HG03565 (cell line): ENCODE measurements around the gene SLC16A1.
"Not testable (repeated sequence)": the region's sequence is repeated elsewhere in the genome, so short reads cannot be mapped to it uniquely, and the experiment has no call there.

ENCODE experiments used
- ATAC-seq: cut with Tn5 transposase; IDR thresholded peaks from one replicate; pipeline ENCODE4 v1.9.1; 2021; ENCODE audit warnings: mild to moderate bottlenecking, moderate library complexity; ENCODE audit not compliant: unreplicated experiment

SLC16A1 gene

DNA sequence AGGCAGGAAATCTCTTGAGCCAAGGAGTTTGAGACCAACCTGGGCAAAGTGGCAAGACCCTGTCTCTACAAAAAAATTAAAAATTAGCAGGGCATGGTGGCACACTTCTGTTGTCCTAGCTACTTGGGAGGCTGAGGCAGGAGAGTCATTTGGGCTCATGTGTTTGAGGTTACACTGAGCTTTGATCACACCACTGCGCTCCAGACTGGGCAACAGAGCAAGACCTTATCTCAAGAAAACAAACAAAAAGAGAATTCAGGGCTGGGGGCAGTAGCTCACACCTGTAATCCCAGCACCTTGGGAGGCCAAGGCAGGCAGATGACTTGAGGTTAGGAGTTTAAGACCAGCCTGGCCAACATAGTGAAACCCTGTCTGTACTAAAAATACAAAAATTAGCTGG is 17.8 kb upstream of the SLC16A1 start:
- no peak for ATAC-seq

DNA sequence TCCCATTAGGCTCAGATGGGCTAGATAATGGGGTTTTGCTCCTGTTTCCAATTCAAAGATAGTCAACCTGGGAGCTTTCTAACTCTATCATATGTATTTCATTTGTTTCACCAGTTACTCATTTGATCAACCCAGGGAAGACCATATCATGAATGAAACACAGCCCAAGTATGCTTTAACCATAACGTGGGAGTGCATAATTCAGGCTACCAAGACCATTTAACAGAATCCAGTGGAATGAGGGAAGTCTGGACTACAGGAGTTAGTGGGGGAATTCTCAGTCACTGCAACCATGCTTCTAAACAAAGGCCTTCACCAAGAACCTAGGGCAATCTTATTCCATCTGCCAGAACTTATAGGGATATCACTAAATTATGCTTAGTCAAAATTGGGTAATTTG is 15.0 kb upstream of the SLC16A1 start:
- ATAC-seq = no peak

DNA sequence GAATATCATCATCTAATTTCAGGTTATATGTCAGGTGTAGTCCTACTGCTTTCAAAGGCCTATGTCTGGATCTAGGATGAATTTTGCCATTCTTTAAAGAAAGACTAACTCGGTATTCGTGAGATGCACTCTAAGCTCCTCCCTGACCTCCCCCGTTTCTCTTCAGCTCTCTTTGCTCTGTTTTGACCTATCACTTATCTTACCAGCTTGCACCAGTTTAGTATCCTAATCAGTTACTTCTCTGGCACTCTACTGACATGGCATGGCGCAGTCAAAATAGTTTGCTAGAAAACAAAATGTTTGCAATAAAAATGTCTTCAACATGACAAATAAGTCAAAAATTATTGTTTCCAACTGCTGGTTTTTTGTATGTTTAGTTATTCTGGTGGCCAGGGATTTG is 8.4 kb upstream of the SLC16A1 start:
- ATAC-seq = no peak

DNA sequence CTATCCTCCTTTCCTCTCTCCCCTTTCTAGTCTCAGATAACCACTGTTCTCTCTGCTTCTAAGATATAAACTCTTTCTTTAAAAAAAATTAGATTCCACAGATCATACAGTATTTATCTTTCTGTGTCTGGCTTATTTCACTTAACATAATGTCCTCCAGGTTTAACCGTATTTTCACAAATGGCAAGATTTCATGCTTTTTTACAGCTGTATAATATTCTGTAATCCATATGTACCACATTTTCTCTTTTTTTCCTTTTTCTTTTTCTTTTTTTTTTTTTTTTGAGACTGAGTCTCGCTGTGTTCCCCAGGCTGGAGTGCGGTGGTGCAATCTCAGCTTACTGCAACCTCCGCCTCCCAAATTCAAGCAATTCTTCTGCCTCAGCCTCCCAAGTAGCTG is 5.1 kb upstream of the SLC16A1 start:
- no peak for ATAC-seq

DNA sequence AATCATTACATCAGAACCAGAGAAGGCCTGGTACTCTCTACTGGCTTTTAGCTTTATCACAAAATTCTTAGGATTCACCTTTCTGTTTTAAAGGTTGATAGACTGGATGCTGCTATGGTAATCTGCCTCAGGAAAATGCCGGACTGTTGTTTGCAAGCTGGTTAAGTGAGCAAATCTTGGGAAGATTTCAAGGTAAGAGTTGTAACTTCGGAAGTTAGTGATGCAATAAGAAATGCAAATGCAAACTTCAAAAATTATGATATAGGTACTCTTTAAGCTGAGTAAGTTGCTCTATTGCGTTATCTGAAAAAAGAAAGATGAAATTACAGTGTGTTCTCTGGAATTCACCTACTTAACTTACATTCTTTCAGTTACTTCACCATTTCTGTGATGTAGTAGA is 4.4 kb upstream of the SLC16A1 start:
- no peak for ATAC-seq

DNA sequence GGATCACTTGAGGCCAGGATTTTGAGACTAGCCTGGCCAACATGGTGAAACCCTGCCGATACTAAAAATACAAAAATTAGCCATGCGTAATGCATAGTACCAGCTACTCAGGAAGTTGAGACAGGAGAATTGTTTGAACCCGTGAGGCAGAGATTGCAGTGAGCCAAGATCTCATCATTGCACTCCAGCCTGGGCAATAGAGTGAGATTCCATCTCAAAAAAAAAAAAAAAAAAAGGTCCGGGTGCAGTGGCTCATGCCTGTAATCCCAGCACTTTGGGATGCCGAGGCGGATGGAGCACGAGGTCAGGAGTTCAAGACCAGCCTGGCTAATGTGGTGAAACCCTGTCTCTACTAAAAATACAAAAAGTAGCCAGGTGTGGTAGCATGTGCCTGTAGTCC is 2.2 kb upstream of the SLC16A1 start:
- ATAC-seq = not testable (repeated sequence)

DNA sequence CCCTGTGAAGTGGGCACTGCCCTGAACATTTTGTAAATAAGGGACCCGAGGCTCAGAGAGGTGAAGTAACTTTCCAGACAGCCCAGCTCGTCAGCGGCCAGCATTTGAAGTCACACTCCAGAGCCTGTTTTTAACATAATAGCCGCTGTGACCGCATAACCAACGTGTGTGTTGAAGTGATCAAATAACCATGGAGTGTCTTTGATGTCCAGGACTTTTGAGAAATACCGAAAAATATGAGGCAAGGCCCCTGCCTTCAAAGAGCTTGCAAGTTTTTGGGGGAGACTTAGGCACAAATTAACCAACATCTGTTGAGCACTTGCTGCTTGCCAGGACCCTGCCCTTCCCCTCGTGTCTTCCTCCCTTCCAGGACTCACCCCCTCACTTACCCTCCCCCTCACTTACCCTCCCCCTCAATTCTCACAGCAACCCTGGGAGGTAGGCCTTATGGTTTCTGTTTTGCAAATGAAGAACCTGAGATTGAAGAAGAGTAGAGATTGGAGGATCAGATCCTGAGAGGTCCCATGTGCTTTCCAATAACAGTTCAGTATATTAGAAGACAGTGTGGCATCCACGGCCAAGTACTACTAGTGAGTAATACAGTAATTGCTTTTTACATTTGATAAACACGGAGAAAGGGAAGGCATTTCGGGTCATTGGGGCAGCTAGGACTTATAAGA is 1.3 kb upstream of the SLC16A1 start:
- ATAC-seq = peak; percentile 44

DNA sequence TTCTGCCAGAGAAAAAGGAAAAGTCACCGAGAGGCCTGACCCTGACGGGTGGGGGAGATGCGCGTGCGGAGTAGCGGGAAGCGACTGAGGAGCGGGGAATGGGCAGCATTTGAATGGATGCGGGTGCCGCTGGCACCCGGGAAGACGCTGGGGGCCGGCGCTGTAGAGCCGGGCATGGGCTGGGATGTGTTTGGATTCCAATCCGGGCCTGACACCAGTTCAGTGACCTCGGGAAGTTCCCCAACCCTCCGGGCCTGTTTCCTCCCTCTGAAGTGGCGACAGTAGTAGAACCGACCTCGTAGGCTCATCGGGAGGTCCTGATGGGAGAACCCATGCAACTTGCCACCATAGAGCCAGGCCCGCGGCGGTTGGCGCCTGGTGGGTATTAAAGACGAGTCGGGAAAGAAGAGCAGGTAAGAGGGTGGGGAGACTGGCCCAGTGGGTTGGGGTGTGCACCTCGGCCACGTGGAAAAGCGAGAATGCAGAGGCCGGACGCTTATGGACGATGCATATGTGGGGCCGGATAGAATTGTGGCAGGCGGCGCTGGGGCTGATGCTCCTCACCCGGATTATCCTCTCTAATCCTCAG is 642 bp upstream of the SLC16A1 start:
- peak; percentile 5 for ATAC-seq

DNA sequence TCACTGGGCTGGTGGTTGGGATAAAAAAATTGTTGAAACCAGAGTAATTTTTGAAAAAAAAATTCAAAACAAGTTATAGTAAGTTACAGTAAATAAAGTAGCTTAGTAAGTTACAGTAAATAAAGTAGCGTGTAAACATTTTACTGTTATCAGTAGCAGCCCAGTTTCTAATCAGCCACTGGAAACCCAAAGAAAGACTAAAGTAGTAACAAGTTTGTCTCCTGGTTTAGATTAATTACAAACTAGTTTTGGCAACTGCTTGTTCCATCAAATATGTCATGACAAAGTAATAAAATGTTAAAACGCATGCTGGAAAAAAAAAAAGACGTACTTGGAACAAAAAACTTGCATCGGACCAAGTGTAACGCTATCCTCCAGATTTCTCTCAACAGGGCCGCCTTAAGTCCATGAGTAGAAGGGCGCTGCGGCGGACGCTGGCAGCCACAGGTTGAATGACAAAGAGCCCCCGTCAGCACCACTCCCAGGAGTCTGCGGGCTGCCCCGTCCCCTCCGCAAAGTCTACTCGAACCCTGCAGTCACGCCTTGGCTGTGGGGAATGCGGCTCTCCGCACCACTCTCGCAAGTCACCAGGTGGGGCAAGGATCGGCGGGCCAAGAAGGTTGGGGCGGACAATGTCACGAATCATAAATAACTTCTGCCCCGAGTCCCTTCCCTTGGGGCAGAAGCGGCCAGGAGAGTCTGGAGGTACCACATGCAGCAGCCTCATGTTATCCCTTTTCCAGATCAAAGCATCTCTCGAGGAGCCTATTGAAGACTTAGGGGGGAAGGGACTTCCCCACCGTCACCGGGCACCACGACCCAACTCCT is 837 bp downstream of the SLC16A1 start:
- peak; percentile 10 for ATAC-seq

DNA sequence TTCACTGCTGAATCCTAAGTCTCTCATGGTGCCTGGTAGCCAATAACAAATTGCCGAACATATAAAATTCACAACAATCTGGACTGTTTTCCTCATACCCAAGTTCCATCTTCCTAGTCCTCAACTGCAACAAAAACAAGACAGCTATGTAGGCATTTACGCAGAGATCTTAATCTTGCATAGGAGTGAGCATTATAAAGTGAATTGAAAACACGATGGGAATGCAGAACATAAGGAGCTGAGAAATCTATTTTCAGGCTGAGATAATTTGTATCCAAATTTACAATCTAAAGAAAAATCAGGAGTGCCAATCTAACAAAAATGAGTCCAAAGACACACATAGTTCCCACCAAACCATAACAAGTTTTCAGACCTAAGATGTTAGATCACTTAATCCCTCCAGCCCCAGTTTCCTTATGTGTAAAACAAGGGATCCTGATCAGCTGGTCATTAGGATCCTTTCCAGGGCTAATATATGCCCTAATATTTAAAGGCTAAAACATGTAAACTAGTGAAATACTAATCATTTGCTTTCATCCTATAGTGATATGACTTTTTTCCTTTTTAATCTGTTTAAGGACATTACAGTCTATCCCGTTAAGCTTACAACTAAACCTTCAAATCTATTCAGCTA is 1.9 kb downstream of the SLC16A1 start:
- ATAC-seq = no peak

DNA sequence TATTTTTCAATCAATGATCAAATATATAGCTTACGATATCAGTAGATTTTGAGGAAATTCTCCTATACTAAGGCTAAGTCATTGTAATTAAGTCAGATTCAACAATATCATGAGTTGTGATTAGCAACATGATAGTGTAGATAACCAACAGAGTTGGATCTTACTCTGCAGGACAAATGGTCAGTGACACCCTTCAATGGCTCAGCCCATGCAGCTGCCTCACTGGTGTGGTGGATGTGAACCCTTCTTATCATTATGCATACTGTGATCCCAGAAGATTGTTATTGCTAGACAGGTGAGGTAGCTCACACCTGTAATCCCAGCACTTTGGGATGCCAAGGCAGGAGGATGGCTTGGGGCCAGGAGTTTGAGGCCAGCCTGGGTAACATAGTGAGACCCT is 5.6 kb downstream of the SLC16A1 start:
- ATAC-seq = no peak

DNA sequence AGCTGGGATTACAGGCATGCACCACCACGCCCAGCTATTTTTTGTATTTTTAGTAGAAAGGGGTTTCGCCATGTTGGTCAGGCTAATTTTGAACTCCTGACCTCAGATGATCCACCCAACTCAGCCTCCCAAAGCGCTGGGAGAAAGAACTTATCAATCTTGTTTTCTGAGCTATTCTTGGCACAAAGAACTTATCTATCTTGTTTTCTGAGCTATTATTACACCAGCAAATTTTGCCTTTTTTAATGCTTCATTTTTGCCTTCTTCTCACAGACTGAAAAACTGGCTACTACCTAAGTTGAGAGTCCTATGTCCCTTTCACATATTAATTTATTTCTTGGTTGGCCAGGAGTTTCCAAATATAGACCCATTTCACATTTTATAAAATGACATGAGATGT is 9.3 kb downstream of the SLC16A1 start:
- ATAC-seq = no peak

DNA sequence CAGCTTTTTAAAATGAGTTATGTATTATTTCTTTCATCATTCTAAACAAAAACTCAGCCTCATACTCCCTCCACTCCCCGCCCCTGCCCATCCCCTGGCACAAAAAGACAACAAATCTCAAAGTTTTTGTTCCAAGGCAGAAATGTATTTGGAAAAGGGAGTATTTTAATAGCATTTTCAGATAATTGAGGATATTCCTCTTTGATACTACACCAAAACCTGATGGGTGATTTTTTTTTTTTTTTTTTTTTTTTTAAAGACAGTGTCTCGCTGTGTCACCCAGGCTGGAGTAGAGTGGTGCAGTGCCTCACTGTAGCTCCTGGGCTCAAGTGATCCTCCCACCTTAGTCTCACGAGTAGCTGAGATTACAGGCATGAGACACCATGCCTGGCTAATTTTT is 16.2 kb downstream of the SLC16A1 start:
- no peak for ATAC-seq

DNA sequence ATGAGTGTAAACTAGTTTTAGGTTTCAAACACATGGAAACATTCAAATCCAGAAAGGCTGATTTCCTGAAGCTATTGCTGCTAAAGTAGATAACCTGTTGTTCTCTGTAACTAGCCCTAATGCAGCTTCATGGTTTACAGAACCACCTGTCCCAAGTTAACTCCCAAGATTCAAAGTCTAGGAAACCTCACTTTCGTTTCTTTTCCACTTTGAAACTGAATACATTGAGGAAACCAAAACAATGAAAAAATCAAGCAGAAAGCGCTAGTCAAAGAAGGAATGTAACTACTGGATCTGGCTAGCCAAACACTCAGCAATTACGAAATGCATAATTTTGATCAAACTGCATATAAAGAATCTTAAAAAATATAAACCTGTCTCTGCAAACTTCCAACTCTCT is 17.8 kb downstream of the SLC16A1 start:
- ATAC-seq = no peak

DNA sequence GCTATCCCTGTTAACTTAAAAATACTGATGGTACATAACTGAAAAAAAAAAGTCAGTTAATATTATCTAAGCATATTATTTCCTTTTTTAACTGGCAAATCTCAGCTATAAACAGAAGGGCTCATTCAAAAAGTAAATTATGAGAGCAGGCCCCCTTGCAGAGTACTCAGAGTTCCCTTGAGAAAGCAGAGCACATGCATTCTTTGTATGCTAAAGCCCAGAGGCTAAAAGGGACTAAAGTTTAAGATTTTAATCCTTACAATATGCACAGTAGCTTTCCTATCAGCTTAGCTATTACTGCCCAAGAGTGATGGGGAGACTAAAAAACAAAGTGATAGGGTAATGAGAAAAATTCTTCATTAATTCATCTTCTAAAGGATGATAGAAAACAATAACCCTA is 18.5 kb downstream of the SLC16A1 start:
- no peak for ATAC-seq

DNA sequence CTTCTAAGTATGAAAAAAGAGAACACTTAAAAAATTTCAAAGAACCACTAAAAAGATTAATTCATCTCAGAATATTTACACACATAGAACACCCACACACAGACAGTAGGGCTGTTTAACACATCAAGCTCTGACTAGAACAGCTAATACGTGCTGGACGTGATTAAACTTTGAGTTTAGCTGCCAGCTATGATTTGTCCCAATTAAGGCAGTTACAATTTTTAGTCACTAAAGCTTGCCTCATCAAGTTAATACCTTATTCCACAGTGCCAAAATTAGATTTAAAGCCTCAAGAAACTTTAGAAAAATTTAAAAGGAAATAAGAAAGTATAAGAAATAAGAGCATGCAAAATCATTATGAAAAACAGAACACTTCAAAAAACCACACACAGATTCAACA is 18.9 kb downstream of the SLC16A1 start:
- no peak for ATAC-seq

DNA sequence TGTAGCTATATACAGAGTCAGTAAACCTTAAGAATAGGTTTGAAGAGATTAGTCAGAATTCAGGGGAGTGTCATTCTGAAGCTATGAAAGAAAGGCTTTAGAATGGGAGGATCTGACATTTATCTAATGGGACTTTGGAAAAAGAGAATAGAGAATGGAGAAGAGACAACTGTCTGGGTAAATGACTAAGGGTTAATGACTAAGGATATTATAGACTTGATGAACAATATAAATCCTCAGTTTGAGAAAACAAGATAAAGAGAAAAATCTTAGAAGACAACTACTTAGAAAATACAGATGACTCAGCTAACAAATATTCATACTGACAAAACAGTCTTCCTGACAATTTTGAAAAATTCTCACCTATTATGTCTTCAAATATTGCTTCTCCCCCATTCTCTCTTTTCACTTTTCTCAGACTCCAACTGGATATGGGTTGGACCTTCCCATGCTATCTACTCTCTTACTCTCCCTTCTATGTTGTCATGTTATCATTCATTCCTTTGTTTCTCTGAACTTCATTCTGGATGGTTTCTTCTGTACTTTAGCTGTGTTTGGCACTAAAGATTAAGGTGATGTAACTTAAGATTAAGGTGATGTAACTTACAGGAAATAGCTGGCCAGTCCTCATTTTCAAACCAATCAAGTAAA is 20.4 kb downstream of the SLC16A1 start:
- no peak for ATAC-seq

DNA sequence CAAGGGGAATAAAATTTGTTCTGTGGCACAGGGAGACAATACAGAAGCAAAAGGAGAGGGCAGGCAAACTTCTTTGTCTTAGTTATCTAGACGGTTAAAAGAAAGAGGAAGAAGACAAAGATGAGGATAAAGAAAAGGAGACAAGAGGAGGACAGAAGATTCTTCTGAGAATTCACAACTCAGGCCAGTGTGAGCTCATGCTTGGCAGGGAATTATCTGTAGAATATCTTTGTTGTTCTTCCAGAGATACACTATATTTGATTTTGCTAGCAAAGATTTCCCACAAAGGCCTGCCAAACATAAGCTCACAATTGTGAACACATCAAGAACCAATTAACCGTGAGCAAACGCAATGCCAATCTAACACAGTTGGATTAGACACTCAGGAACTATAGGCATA is 21.4 kb downstream of the SLC16A1 start:
- ATAC-seq = no peak

DNA sequence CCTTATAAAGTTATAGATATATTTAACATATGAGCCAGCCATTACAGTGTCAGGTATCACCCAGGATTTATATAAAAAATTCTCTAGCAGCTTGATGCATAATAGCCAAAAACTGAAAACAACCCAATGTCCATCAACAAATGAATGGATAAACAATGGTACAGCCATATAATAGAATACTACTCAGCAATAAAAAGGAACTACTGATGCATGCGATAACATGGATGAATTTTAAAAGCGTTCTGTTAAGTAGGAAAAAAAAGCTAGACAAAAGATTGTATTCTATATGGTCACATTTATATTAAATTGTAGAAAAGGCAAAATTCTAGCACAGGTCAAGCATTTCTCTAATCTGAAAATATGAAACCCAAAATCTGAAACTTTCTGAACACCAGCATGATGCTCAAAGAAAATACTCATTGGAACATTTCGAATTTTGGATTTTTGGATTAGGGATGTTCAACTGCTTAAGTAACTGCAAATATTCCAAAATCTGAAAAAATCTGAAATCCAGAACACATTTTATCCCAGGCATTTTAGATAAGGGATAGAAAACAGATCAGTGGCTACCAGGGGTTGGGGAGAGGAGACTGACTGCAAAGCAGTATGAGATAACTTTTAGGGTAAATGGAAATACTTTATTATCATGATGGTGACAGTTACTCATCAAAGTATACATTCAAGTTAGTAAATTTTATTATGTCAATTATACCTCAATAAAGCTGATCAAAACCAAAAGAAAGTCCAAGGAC is 22.0 kb downstream of the SLC16A1 start:
- no peak for ATAC-seq

DNA sequence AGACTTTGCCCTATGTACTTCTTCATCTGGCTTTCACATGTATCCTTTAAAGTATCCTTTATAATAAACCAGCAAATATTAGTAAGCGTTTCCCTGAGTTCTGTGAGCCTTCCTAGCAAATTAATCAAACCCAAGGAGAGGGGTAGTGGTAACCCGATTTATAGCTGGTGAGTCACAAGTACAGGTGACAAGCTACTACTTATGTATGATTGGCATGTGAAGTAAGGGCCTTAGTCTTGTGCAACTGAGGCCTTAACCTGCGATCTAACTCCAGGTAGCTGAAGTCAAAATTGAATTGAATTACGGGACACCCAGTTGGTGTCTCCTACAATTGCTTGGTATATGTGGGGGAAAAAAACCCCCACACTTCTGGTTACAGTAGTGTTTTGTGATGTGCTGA is 26.0 kb downstream of the SLC16A1 start:
- ATAC-seq = no peak
